Stimulated activated CD8-positive, alpha-beta memory T cell treated with anti-CD3 and anti-CD28 coated beads, Interleukin-12 subunit alpha, Interleukin-12 subunit beta, amount 100 ng/mL, for 1 hour (primary cell): ENCODE data around the gene GADL1.

Source experiments
- DNase-seq: peaks from one replicate; pipeline ENCODE4 v3.0.0-alpha.2; 2020; ENCODE audit warnings: low read depth

GADL1 gene

GRCh38 chr3:30723211-30723610 is 171.2 kb downstream of the GADL1 start:
- no peak for DNase-seq

GRCh38 chr3:30721314-30721634 is 173.2 kb downstream of the GADL1 start:
- DNase-seq: no peak

GRCh38 chr3:30720586-30721313 is 173.7 kb downstream of the GADL1 start:
- no peak for DNase-seq

GRCh38 chr3:30719536-30719935 is 174.9 kb downstream of the GADL1 start:
- DNase-seq: no peak

GRCh38 chr3:30713885-30714503 is 180.5 kb downstream of the GADL1 start:
- no peak for DNase-seq

- no peak for DNase-seq
Measured at GRCh38 chr3:30712991-30713390, 181.5 kb downstream of the GADL1 start.

GRCh38 chr3:30711867-30712266 is 182.6 kb downstream of the GADL1 start:
- DNase-seq: no peak

- no peak for DNase-seq
Measured at GRCh38 chr3:30711151-30711550, 183.3 kb downstream of the GADL1 start.

- DNase-seq: no peak
Measured at GRCh38 chr3:30710017-30710416, 184.4 kb downstream of the GADL1 start.

GRCh38 chr3:30708472-30708871 is 186.0 kb downstream of the GADL1 start:
- no peak for DNase-seq

- no peak for DNase-seq
Measured at GRCh38 chr3:30707825-30708224, 186.6 kb downstream of the GADL1 start.

- DNase-seq: no peak
Measured at GRCh38 chr3:30704931-30705890, 189.2 kb downstream of the GADL1 start.

GRCh38 chr3:30702828-30703397 is 191.5 kb downstream of the GADL1 start:
- no peak for DNase-seq

- no peak for DNase-seq
Measured at GRCh38 chr3:30702038-30702827, 192.2 kb downstream of the GADL1 start.

GRCh38 chr3:30700702-30701321 is 193.6 kb downstream of the GADL1 start:
- no peak for DNase-seq

- DNase-seq: no peak
Measured at GRCh38 chr3:30699927-30700326, 194.5 kb downstream of the GADL1 start.

- DNase-seq: no peak
Measured at GRCh38 chr3:30698549-30698948, 195.9 kb downstream of the GADL1 start.

GRCh38 chr3:30696896-30697295 is 197.6 kb downstream of the GADL1 start:
- no peak for DNase-seq

- no peak for DNase-seq
Measured at GRCh38 chr3:30696403-30696819, 198.1 kb downstream of the GADL1 start.

- DNase-seq: no peak
Measured at GRCh38 chr3:30695302-30696061, 199.0 kb downstream of the GADL1 start.
